GM18526 (cell line): ENCODE data around the gene NRP1.

Experiments
- POLR2A ChIP-seq: IDR thresholded peaks from 3 replicates; pipeline ENCODE4 v1.6.1; 2011; ENCODE audit not compliant: insufficient read length; ENCODE audit errors: extremely low read depth

Gene NRP1

DNA sequence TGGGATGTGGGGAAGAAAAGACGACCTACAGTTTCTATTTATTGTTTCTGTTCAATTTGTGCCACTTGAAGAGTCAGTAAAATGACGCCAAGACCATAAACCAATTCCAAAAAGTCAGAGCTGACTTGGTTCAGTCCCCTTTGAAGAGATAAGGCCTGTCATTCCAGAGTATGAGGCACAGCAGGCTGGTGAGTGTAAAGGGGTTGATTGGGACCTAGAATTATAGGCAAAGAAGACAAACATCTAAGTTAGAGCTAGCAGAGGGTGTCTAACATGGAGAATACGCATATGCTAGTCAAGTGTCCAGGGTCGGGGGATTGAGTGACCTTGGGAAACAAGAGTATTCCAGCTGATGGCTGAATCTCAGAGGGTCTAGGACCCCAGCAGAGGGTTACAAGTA, 23.6 kb downstream of the NRP1 start:
- no peak for TF ChIP-seq POLR2A

DNA sequence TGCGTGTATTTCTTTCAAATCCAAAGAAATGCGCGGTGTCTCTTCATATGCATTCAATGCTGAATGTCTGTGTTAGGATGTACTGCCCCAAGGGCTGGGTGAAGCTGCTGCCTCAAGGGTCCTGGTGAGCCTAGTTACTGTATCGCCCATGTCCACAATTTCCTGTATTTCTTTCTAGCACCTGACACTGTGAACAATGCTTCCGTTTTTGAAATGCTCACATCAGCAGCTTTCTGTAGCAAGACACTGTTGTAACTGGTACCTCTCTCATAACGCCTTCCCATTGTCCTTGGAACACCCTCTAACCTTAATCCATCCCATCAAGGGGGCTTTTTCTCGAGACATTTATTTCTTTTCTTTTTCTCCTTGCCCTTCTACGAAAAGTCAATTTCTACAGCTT, 25.1 kb downstream of the NRP1 start:
- no peak for TF ChIP-seq POLR2A

DNA sequence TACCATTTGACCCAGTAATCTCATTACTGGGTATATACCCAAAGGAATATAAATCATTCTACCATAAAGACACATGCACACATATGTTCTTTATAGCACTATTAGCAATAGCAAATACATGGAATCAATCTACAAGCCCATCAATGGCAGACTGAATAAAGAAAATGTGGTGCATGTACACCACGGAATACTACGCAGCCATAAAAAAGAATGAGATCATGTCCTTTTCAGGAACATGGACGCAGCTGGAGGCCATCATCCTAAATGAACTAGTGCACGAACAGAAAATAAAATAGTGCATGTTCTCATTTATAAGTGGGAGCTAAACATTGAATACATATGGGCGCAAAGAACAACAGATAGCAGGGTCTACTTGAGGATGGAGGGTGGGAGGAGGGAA, 26.6 kb downstream of the NRP1 start:
- TF ChIP-seq POLR2A = no peak

DNA sequence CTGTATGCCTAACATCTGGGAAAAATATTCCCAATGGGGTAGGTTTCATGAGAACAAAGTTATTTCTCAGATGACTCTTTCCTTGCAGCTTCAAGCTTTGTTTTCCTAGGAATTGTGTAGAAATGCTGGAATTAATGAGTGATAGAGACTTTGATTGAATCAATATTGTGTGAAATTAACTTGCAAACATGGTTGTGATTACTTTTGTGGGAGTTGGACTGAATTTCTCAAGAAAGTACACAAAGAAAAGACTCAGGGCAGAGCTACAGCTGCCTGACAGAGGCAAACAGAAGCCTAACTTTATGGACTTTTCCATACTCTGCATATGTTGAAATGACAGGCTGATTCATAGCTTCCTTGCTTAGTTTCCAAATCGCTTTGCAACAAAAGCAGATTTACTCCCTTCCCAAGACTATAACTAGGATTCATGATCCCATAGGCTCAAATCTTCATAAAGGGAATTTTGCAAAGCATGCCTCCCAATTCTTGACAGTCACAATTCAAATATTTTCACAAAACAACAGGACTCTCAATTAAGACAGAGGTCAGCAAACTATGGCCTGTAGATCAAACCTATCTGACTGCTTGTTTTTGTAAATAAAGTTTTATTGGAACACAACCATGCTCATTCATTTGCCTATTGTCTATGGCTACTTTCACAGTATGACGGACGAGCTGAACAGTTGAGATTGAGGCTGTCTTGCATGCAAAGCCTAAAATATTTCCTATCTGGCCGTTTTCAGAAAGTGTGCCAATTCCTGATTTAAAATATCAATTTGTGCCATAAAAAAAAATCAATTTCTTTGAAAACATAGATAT, 27.6 kb downstream of the NRP1 start:
- TF ChIP-seq POLR2A = no peak

DNA sequence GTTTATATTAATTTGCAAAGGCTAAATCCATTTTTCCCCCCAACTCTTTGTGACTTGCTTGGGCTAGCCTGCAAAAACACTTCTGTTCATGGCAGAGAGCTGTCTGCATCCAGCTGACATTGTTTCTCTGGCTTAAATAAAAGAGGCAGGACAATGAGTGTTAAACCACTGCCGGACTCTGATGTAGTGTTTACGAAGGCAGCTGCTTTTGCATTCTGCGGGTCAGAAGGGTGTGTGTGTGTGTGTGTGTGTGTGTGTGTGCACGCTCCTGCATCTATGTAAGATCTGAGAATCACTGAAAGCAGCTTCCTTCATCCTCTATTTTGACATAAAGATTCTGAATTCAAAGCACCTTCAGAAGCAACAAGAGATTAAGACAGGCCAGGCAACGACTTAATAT, 28.3 kb downstream of the NRP1 start:
- no peak for TF ChIP-seq POLR2A

DNA sequence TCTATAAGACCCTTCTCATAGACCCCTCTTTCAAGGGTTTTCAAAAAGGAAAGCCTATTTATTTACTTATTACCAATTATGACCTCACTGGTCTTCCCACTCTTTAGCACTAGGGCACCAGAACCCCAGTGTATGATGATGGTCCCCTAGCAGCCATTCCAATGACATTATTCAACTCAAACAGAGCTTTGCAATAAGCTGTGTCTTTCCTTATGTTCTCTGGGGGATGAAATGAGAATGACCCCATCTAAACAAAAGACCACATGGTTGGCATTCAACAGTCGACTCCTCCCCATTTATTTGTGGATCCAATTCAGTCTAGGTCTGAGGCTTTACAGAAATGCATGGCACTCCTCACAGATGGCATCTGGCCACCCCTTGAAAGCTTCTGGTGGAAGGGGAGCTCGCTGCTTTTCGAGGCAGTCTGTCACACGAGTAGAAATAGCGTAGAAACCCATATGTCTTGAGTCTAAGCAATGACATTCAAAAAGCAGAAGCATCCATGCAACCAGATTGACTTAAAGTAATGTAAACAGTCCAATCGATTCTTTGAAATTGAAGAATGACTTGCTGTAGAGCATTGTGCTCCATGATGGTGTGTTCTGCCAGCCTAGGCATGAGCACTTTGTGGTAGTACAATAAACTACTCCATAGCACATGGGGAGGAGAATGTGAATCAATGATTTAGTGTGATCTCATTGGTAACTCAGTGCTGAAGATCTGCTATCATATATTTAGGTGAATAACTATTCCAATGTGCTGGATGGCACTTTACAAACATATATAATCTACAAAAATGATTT, 29.8 kb downstream of the NRP1 start:
- TF ChIP-seq POLR2A = no peak

DNA sequence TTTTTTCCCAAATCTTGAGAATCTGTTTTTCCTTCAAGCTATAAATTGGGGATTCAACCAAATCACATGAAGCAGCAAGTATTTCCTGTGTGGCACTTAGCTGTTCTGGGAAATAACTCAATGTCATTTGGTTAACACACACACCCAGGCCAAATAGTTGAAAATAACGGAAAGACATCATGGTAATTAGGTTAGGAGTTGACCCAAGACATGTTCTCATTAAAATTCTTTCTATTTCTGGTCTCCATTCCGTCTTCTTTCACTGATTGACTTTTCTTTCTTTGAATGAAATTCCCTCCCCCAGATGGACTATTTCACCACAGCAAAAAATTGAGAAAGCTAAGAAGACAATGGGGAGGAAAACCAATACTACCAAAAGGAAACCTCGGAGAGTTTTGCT, 30.5 kb downstream of the NRP1 start:
- TF ChIP-seq POLR2A = no peak

DNA sequence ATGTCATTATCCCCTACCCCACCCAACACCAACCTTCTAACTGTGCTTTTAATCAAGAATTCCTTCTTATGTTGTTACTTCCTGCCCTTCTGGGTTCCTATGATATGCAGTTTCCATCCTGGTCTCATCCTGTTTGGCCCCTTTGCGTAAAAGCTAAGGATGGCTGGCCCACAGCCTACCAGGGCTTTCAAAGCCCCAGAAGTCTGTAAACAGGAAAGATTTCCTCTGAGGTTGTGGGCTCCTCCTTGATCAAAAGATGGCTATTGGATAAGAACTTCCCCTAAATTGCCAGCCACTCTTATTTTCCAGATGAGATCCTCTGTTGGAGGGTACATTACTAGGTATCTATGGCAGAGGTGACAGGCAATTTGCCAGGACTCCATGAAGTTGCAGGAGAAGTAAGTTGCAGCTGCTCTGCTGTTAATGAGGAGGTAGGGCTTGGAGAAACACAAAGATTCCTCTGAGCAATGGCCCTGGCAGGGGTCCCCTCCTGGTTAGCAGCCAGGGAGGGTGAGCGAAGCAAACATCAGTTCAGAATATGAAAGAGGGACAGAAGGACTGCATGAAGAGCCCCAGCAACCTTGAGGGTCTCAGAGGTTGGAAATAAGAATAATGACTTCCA, 32.1 kb downstream of the NRP1 start:
- TF ChIP-seq POLR2A = no peak

DNA sequence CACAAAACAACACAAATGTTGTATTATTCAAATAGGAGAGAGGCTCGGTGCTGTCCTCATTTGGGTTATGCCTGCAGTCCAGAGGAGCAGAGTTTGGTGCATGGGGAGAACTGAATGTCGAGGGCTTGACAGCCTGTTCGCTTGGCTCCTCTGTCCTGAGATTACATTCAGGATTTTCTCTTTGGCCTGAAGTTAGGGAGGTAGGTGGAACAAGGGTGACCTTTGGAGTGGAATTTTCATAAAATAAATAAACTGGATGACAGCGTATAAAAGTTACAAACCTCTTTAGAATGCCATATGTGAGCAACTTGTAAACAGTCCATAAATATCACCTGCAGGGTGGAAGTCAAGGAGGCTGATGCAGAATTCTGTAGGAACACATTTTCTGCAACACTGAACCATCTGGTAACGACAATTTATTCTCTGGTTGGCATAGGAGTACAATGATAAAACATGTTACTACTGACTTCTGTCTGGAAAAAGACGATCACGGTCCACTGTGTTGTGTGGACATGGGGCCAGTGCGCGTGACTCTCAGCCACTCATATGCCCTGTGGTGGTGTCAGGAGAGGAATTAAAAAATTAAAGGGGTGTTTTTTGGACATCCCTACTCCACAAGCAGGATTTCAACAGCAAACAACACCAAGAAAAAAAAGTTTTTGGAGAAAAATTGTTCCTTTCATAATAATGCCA, 33.2 kb downstream of the NRP1 start:
- TF ChIP-seq POLR2A = no peak

DNA sequence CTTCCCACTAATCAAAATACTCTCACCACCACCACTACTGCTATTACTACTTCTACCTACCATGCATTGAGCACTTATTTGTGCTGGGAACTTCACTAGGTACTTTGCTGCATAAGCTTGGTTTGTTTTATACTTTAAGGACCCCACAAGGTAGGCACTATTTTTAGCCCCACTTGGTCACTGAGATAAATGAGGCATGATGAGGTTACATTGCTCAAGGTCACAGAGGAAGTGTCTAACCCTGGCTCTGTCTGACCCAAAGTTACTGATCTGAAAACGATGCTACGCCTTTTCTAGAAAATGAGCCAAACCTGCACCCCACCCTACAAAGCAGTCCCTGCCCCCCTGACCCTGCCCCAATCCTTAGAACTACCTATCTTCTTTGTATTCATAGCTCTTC, 35.6 kb downstream of the NRP1 start:
- no peak for TF ChIP-seq POLR2A

DNA sequence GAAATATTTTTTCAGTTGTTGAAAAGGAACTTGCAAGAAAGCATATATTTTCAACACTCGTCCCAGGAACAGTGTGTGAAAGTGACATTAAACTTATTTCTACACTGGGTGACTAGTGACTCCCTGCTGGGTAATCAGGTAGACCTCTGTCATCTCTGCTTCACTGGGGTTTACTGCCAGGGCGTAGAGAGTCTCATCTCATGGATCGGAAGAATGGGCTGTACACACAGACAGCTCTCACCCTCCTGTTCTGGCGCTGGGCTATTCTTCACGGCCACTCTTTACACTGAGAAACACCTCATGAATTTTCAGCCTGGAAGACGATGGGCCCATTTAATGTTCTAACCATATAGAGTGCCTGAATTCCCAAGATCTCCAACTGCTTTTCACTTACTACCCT, 36.4 kb downstream of the NRP1 start:
- TF ChIP-seq POLR2A = no peak

DNA sequence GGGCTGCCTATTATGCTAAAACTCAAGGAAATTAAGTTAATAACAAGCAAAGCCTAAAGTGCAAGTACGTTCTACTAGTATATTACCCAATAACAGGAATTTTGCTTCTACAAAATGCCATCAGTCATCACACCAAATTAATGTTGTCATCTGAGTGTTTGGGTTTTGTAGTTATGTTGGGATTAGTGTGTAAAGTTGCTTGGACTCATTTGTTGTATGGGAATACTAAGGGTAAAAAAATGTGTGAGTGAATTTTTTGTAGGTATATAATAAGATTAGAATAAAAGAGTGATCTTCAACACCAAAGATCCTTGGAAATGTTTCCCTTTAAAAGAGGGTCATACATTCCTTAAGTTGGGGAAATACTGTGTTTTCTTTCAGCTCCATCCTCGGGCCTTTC, 38.6 kb downstream of the NRP1 start:
- no peak for TF ChIP-seq POLR2A

DNA sequence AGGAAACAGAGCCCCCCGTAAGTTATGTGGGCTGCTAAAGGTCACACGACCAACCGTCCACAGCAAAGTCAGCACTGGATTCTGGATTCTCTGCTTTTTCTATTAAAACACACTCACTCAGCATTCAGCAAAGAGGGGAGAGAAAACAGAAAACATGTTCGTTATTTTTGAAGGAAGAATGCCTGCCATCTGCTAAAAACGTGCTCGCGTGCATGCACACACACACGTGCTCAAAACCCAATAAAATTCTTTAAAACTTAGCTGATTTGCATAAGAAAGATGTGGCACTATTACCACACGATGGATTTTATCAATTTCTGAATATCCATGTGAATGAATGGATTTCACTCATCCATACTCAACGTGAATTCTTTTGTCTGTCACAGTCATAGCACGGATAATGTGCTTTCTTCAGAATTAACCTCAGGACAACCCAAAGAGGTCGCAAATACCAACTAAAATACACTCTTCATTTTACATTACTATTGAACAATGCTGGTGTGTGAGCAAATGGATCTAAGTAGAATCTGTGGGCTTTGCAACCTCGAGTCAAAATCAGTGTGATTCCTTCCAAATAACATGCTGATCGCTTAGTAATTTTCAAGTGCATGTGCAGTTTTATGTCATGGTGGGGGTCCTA, 40.8 kb downstream of the NRP1 start:
- TF ChIP-seq POLR2A = no peak

DNA sequence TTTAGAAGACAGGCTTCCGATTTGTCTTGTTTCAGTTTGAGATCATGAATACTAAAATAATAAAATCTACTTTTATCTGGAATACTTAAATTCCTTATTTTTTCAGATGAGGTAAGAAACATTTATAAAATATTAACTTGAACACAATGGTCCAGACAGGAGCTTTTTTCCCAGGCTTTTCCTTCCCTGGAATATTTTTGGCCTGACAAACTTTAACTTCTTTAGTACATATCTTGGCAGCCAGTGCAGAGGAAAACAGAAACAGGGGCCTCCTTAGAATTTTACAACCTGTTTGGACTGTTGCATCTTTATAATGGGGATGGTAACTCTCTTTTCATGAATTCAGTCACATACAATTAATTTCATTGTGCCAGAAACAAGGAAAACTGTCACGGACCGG, 41.4 kb downstream of the NRP1 start:
- TF ChIP-seq POLR2A = no peak

DNA sequence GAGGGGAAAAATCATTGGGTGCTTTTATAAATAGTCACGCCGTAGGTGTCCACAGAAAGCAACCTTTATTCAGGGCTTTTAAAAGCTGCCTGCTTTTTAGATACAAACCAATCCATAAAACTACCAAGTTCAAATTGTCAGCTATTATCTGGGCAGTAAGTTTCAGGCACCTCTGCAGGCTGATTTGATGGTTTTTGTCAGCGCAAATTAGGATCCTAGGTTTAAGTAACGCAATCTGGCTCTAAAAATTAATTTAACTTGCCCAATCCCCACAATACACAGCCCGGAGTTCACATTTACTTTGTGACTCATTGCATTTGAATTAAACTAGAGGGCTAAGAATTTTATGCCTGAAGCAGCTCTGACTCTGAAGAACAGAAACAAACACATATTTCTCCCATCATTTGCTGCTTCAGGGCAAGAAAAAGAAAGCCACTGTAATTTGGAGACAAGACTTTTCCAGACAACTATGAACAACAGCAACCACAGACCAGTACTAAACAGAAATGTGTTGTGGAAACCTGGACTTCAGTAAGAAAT, 43.3 kb downstream of the NRP1 start:
- no peak for TF ChIP-seq POLR2A
